OCI-LY1 (cell line): ENCODE results near the gene STK17A.
A peak's percentile ranks its signal among the peaks of the same experiment; 100 is the strongest.

Experiments used
- H2AFZ ChIP-seq: fragments of 200-600 bp; sonication (generic), shearing (Covaris generic); 2 replicates; pipeline ENCODE4 v1.6.0; 2014; ENCODE audit warnings: antibody characterized with exemption, mild to moderate bottlenecking, low read length
- H3F3A ChIP-seq: fragments of 200-600 bp; sonication (generic), shearing (Covaris generic); 2 replicates; pipeline ENCODE4 v1.6.0; 2014; ENCODE audit warnings: mild to moderate bottlenecking, antibody characterized with exemption, low read length, moderate library complexity; ENCODE audit not compliant: insufficient read depth
- H3K27ac ChIP-seq: fragments of 200-600 bp; sonication (generic); 2 replicates; pipeline ENCODE4 v1.5.1; 2014; ENCODE audit warnings: low read length, mixed run types, mild to moderate bottlenecking, low read depth; ENCODE audit not compliant: poor library complexity, severe bottlenecking
- H3K27me3 ChIP-seq: fragments of 200-600 bp; sonication (generic); 2 replicates; pipeline ENCODE4 v1.6.0; 2014; ENCODE audit warnings: antibody characterized with exemption, mild to moderate bottlenecking, low read length, moderate library complexity; ENCODE audit not compliant: insufficient read depth
- H3K36me3 ChIP-seq: fragments of 200-600 bp; sonication (generic); 2 replicates; pipeline ENCODE4 v1.6.1; 2014; ENCODE audit warnings: mild to moderate bottlenecking, antibody characterized with exemption, low read length, moderate library complexity, mixed read lengths; ENCODE audit not compliant: insufficient read depth
- H3K4me1 ChIP-seq: fragments of 200-600 bp; sonication (generic); 2 replicates; pipeline ENCODE4 v1.5.1; 2014; ENCODE audit warnings: mild to moderate bottlenecking, low read length, moderate library complexity; ENCODE audit not compliant: insufficient read depth, severe bottlenecking
- H3K4me2 ChIP-seq: fragments of 200-600 bp; sonication (generic), shearing (Covaris generic); 2 replicates; pipeline ENCODE4 v1.6.1; 2014; ENCODE audit warnings: low read length
- H3K4me3 ChIP-seq: fragments of 200-600 bp; sonication (generic); 2 replicates; pipeline ENCODE4 v1.5.1; 2014; ENCODE audit warnings: low read length, low read depth, mild to moderate bottlenecking, mixed read lengths; ENCODE audit not compliant: poor library complexity, severe bottlenecking
- H3K79me2 ChIP-seq: fragments of 200-600 bp; shearing (Covaris generic); 2 replicates; pipeline ENCODE4 v1.6.1; 2016; ENCODE audit warnings: mixed run types, low read length, mixed read lengths; ENCODE audit not compliant: insufficient read depth
- H3K9ac ChIP-seq: fragments of 200-600 bp; sonication (generic), shearing (Covaris generic); 2 replicates; pipeline ENCODE4 v1.6.1; 2014; ENCODE audit warnings: mild to moderate bottlenecking, low read length, mixed read lengths
- H3K9me2 ChIP-seq: fragments of 200-600 bp; sonication (generic), shearing (Covaris generic); 2 replicates; pipeline ENCODE4 v1.6.1; 2014; ENCODE audit warnings: low read depth, mild to moderate bottlenecking, low read length, mixed read lengths
- H3K9me3 ChIP-seq: fragments of 200-600 bp; shearing (Covaris generic); 2 replicates; pipeline ENCODE4 v1.6.1; 2014; ENCODE audit warnings: low read length, mixed read lengths
- H4K20me1 ChIP-seq: fragments of 200-600 bp; sonication (generic), shearing (Covaris generic); 2 replicates; pipeline ENCODE4 v1.6.0; 2016; ENCODE audit warnings: mild to moderate bottlenecking, low read length; ENCODE audit not compliant: insufficient read depth
- EZH2 ChIP-seq: fragments of 200-600 bp; sonication (generic), shearing (Covaris generic); IDR thresholded peaks from 2 replicates; pipeline ENCODE4 v1.8.0; 2017; ENCODE audit warnings: borderline replicate concordance, mixed run types, mild to moderate bottlenecking, antibody characterized with exemption, low read length, moderate library complexity, mixed read lengths
- TF ChIP-seq, protein P1 (sequence below): fragments of 200-600 bp; sonication (generic), shearing (Covaris generic); IDR thresholded peaks from 2 replicates; pipeline ENCODE4 v1.5.1; 2017; ENCODE audit warnings: mild to moderate bottlenecking, antibody characterized with exemption, low read length, moderate library complexity, mixed read lengths

Gene STK17A

DNA sequence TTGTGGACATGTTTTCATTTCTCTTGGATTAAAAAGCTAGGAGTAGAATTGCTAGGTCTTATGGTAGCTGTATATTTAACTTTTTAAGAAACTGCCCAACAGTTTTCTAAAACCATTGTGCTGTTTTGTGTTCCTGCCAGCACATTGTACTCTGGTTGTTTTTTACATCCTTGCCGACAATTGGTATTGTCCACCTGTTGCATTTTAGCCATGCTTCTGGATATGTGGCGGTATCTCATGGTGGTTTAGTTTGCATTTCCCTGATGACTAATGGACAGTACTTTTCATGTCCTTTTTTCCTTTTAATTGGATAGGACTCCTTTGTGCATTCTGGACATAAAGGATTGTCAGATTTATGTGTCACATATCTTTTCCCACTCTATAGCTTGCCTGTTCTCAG lies 45.5 kb downstream of the STK17A start:
- H3K4me2 ChIP-seq: no peak overlapping the region
- no peaks in the 10 kb centered on the region for H3K9me2 ChIP-seq
- H3K79me2 ChIP-seq: peaks cover 21% of the 10 kb centered on the region
- no peaks in the 10 kb centered on the region for H4K20me1 ChIP-seq
- no peak overlapping the region for H3K9ac ChIP-seq
- H3K27me3 ChIP-seq: no peaks in the 10 kb centered on the region
- H3K27ac ChIP-seq: peak overlapping the region; percentile 55
- peaks cover 73% of the 10 kb centered on the region for H3K4me1 ChIP-seq
- no peak overlapping the region for H3K4me3 ChIP-seq
- H3F3A ChIP-seq: 0 out of 2 replicates have a peak, but pooled peaks cover 5% of the 10 kb centered on the region
- TF ChIP-seq, protein P1, sequence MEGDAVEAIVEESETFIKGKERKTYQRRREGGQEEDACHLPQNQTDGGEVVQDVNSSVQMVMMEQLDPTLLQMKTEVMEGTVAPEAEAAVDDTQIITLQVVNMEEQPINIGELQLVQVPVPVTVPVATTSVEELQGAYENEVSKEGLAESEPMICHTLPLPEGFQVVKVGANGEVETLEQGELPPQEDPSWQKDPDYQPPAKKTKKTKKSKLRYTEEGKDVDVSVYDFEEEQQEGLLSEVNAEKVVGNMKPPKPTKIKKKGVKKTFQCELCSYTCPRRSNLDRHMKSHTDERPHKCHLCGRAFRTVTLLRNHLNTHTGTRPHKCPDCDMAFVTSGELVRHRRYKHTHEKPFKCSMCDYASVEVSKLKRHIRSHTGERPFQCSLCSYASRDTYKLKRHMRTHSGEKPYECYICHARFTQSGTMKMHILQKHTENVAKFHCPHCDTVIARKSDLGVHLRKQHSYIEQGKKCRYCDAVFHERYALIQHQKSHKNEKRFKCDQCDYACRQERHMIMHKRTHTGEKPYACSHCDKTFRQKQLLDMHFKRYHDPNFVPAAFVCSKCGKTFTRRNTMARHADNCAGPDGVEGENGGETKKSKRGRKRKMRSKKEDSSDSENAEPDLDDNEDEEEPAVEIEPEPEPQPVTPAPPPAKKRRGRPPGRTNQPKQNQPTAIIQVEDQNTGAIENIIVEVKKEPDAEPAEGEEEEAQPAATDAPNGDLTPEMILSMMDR: no peak
- TF ChIP-seq EZH2: no peak
- no peaks in the 10 kb centered on the region for H3K9me3 ChIP-seq
- H3K36me3 ChIP-seq: peaks cover 96% of the 10 kb centered on the region
- no peak overlapping the region for H2AFZ ChIP-seq

DNA sequence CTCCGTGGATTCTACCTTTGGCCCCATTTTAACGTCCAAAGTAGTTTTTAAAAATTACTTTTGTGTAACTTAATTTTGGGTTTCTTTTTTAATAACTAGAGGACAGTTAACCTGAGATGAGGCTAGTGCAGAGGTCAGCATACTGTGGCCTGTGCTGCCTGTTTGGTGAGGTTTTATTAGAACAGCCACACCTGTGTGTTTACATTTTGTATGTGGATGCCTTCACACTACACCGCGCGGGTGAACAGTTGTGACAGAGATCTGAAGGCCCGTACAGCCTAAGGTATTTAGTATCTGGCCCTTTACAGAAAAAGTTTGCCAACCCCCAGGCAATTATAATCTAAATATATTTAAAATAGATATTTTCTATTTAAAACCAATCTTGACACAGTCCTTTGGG lies 46.9 kb downstream of the STK17A start:
- peaks cover 12% of the 10 kb centered on the region for H3K79me2 ChIP-seq
- H3K4me2 ChIP-seq: no peak overlapping the region
- H2AFZ ChIP-seq: no peak overlapping the region
- no peaks in the 10 kb centered on the region for H4K20me1 ChIP-seq
- H3K27ac ChIP-seq: peak overlapping the region; percentile 55
- H3K27me3 ChIP-seq: no peaks in the 10 kb centered on the region
- no peak overlapping the region for H3K4me3 ChIP-seq
- H3K9me3 ChIP-seq: no peaks in the 10 kb centered on the region
- 0 out of 2 replicates have a peak, but pooled peaks cover 5% of the 10 kb centered on the region for H3F3A ChIP-seq
- no peak overlapping the region for H3K9ac ChIP-seq
- H3K36me3 ChIP-seq: peaks cover 97% of the 10 kb centered on the region
- H3K9me2 ChIP-seq: no peaks in the 10 kb centered on the region
- H3K4me1 ChIP-seq: peaks cover 59% of the 10 kb centered on the region
- no peak for TF ChIP-seq EZH2
- TF ChIP-seq, protein P1: no peak

DNA sequence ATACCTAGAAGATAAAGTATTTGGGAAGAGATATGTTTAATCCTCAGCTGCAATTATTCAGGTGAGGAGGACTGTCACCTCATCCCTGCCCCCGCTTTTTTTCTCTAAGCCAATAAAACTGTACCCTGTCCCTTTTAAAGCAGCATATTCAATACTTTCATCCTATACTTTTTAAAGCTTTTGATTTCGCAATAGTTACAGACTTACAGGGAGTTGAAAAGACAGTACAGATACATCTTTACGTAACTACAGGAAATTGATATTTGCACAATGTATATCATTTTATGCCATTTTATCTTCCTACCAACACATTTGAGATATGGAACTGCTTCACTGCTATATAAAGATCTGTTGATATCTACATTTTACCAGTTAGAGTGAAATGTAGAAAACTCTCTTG lies 47.6 kb downstream of the STK17A start:
- no peak for TF ChIP-seq EZH2
- H3K27me3 ChIP-seq: no peaks in the 10 kb centered on the region
- no peak overlapping the region for H3K4me2 ChIP-seq
- 0 out of 2 replicates have a peak, but pooled peaks cover 5% of the 10 kb centered on the region for H3F3A ChIP-seq
- no peak overlapping the region for H2AFZ ChIP-seq
- peaks cover 56% of the 10 kb centered on the region for H3K4me1 ChIP-seq
- peaks cover 98% of the 10 kb centered on the region for H3K36me3 ChIP-seq
- no peaks in the 10 kb centered on the region for H4K20me1 ChIP-seq
- H3K9ac ChIP-seq: no peak overlapping the region
- no peaks in the 10 kb centered on the region for H3K9me2 ChIP-seq
- no peak overlapping the region for H3K27ac ChIP-seq
- peaks cover 12% of the 10 kb centered on the region for H3K79me2 ChIP-seq
- H3K9me3 ChIP-seq: no peaks in the 10 kb centered on the region
- no peak overlapping the region for H3K4me3 ChIP-seq

DNA sequence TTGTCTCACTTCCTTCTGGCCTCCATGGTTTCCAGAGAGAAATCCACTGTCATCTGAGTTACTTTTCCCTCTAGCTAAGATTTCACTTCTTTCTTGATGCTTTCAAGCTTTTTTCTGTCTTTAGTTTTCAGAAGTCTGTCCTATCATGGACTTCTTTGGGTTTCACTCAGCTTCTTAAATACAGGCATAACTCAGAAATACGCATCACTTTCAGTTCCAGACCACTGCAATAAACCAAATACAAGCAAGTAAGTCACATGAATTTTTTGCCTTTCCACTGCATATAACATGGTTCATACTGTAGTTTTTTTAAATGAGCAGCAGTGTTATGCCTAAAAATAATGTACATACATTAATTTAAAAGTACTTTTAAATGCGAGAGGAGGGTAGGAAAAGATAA lies 48.7 kb downstream of the STK17A start:
- Histone ChIP-seq H3K36me3 (peaks cover 98% of the 10 kb centered on the region), H3K27me3 (no peaks in the 10 kb centered on the region), H3K27ac (peak overlapping the region; percentile 14), H3K4me2 (no peak overlapping the region), H2AFZ (no peak overlapping the region), H3K9ac (no peak overlapping the region), H3K9me3 (no peaks in the 10 kb centered on the region), H3K4me1 (peaks cover 46% of the 10 kb centered on the region), H3K4me3 (no peak overlapping the region), H3K79me2 (peaks cover 12% of the 10 kb centered on the region; the same call in 1 of the 2 replicates), H3K9me2 (no peaks in the 10 kb centered on the region), H3F3A (0 out of 2 replicates have a peak, but pooled peaks cover 3% of the 10 kb centered on the region), H4K20me1 (no peaks in the 10 kb centered on the region)
- no peak for TF ChIP-seq EZH2
- TF ChIP-seq, protein P1: no peak
